Caco-2 (cell line): Measurements from ENCODE around the gene GOLPH3. TPM values are rescaled to one million over a fixed set of nuclear protein-coding genes. Genes with fewer than 3 reads are reported as not detected.
"Not testable (repeated sequence)": the region's sequence is repeated elsewhere in the genome, so short reads cannot be mapped to it uniquely, and the experiment has no call there.

Source experiments
- BruUV-seq: library from RNA; stranded (reverse); fragments of 400-500 nt; replicated peaks from 2 replicates; lab custom pipeline; 2021; lab: Mats Ljungman, UMichigan
- CTCF ChIA-PET: fragments of 300-600 bp; sonication (Branson Sonifier 250); formaldehyde crosslinking; loops from one replicate; lab custom pipeline; 2022; ENCODE audit warnings: antibody characterized with exemption; lab: Charles Lee
- POLR2A ChIA-PET: fragments of 300-600 bp; sonication (Branson Sonifier 250); formaldehyde crosslinking; loops from one replicate; lab custom pipeline; 2022; ENCODE audit warnings: antibody characterized with exemption; lab: Charles Lee
- DNase-seq, 2 experiments: peaks; one replicate each; pipeline versions ENCODE4 v3.0.0 to v3.0.0-alpha.2; 2020 to 2022
- H3K27me3 ChIP-seq: replicated peaks from 2 replicates; pipeline ENCODE4 v1.6.0; 2011; ENCODE audit warnings: low read length; ENCODE audit not compliant: control insufficient read depth, insufficient read depth
- H3K36me3 ChIP-seq: 2 replicates; pipeline ENCODE4 v1.5.1; 2011; ENCODE audit warnings: low read length; ENCODE audit not compliant: control insufficient read depth, insufficient read depth
- H3K4me1 ChIP-seq: fragments of 250-450 bp; sonication (Bioruptor Pico); 2 replicates; pipeline ENCODE4 v1.5.1; 2020; ENCODE audit warnings: mild to moderate bottlenecking
- H3K4me3 ChIP-seq: 2 replicates; pipeline ENCODE4 v1.5.1; 2011; ENCODE audit warnings: low read depth, mild to moderate bottlenecking, control low read depth, low read length
- H3K9me3 ChIP-seq: fragments of 250-450 bp; sonication (Bioruptor Pico); 2 replicates; pipeline ENCODE4 v1.5.1; 2020; ENCODE audit warnings: mild to moderate bottlenecking, moderate library complexity
- H3K27ac Mint-ChIP-seq: one replicate; pipeline ENCODE4 v1.8.0; 2022; ENCODE audit warnings: mixed read lengths; ENCODE audit not compliant: unreplicated experiment
- H3K27me3 Mint-ChIP-seq: one replicate; pipeline ENCODE4 v1.8.0; 2022; ENCODE audit warnings: mixed read lengths; ENCODE audit not compliant: insufficient read depth, unreplicated experiment
- H3K36me3 Mint-ChIP-seq: one replicate; pipeline ENCODE4 v1.8.0; 2022; ENCODE audit warnings: mild to moderate bottlenecking, mixed read lengths; ENCODE audit not compliant: insufficient read depth, unreplicated experiment
- H3K4me1 Mint-ChIP-seq: one replicate; pipeline ENCODE4 v1.8.0; 2022; ENCODE audit warnings: low read depth, mixed read lengths; ENCODE audit not compliant: unreplicated experiment
- H3K4me3 Mint-ChIP-seq: one replicate; pipeline ENCODE4 v1.8.0; 2022; ENCODE audit warnings: mild to moderate bottlenecking, moderate library complexity, mixed read lengths; ENCODE audit not compliant: unreplicated experiment
- H3K9me3 Mint-ChIP-seq: one replicate; pipeline ENCODE4 v1.8.0; 2022; ENCODE audit warnings: mixed read lengths; ENCODE audit not compliant: unreplicated experiment
- intact Hi-C: fragments of 100-400 bp; cut with micrococcal nuclease; formaldehyde crosslinking; loops from one replicate; pipeline ENCODE4 v1.10.0; 2022; ENCODE audit not compliant: unreplicated experiment
- total RNA-seq: library from RNA; stranded (reverse); gene quantifications from 2 replicates; pipeline ENCODE4 v1.2.3, GENCODE V29; 2022
- TF ChIP-seq, protein P1 (sequence below), 2 experiments: fragments of 200-600 bp in 1 of 2; IDR thresholded peaks; 1 replicate in 1 of 2; 2 replicates in 1 of 2; pipeline versions ENCODE4 v1.5.1 to v1.8.0; 2011 to 2022; ENCODE audit warnings: antibody characterized with exemption in 1 of 2, control low read depth in 1 of 2, inconsistent platforms in 1 of 2, low read depth in 1 of 2, low read length in 1 of 2, mild to moderate bottlenecking in 1 of 2, moderate library complexity in 1 of 2; ENCODE audit not compliant: insufficient read depth in 1 of 2, severe bottlenecking in 1 of 2, unreplicated experiment in 1 of 2

GOLPH3 gene
- total RNA-seq, 1 experiment from 2014 or later, result 122 TPM

DNA sequence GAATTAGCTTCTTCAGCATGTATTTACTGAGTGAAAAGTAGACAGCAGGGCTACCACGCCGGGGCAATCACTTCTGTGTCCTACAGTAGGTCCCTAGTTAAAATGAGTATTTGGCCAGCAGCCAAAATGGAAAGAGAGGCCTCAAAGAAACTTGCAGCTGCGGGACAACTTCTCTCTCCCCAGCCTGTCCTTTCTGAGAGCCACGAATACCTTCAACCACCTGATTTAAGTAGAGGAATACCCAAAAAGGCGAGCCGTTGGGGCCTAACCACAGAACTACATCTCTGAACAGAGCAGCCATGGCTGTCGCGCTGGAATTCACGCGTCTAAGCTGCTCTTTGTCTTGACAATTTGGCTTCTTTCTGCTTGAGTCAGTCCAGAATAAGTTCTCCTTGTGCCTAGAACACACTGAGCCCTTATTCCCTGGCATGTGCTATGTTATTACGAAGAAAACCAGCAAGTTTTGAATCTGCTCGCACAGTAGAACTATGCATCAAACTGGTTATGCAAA is 43.8 kb upstream of the GOLPH3 start:
- TF ChIP-seq, protein P1, sequence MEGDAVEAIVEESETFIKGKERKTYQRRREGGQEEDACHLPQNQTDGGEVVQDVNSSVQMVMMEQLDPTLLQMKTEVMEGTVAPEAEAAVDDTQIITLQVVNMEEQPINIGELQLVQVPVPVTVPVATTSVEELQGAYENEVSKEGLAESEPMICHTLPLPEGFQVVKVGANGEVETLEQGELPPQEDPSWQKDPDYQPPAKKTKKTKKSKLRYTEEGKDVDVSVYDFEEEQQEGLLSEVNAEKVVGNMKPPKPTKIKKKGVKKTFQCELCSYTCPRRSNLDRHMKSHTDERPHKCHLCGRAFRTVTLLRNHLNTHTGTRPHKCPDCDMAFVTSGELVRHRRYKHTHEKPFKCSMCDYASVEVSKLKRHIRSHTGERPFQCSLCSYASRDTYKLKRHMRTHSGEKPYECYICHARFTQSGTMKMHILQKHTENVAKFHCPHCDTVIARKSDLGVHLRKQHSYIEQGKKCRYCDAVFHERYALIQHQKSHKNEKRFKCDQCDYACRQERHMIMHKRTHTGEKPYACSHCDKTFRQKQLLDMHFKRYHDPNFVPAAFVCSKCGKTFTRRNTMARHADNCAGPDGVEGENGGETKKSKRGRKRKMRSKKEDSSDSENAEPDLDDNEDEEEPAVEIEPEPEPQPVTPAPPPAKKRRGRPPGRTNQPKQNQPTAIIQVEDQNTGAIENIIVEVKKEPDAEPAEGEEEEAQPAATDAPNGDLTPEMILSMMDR (IDR thresholded peaks at IDR 0.05; ENCODE audit: insufficient read depth in 1 of 2, low read depth in 1 of 2, low read length in 1 of 2, severe bottlenecking in 1 of 2, unreplicated experiment in 1 of 2), result no peak
- CTCF ChIA-PET, result no interaction called here

DNA sequence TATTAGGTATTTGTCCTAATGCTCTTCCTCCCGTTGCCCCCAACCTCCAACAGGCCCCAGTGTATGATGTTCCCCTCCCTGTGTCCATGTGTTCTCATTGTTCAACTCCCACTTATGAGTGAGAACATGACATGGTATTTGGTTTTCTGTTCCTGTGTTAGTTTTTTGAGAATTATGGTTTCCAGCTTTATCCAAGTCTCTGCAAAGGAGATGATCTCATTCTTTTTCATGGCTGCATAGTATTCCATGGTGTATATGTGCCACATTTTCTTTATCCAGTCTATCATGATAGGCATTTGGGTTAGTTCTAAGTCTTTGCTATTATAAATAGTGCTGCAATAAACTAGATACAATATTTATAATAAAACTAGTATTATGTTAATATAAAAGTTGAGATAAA is 40.2 kb upstream of the GOLPH3 start:
- POLR2A ChIA-PET, intact Hi-C loops, H3K4me1 Mint-ChIP-seq, H3K36me3 ChIP-seq, BruUV-seq, H3K27me3 ChIP-seq, H3K4me1 ChIP-seq, H3K9me3 ChIP-seq, DNase-seq, CTCF ChIA-PET, H3K27me3 Mint-ChIP-seq, H3K4me3 Mint-ChIP-seq, H3K27ac Mint-ChIP-seq, H3K36me3 Mint-ChIP-seq, H3K4me3 ChIP-seq, H3K9me3 Mint-ChIP-seq: not testable (repeated sequence)

More for the DNA sequence above, 43.8 kb upstream of the GOLPH3 start:
- no TSS peak for BruUV-seq
- Mint-ChIP-seq H3K4me3 (no peak overlapping the region), H3K27ac (no peak overlapping the region), H3K4me1 (peaks cover 6% of the 10 kb centered on the region), H3K27me3 (no peaks in the 10 kb centered on the region), H3K36me3 (no peaks in the 10 kb centered on the region), H3K9me3 (peaks cover 8% of the 10 kb centered on the region)
- Histone ChIP-seq H3K27me3 (no peaks in the 10 kb centered on the region), H3K9me3 (no peaks in the 10 kb centered on the region), H3K4me3 (no peak overlapping the region), H3K4me1 (peaks cover 4% of the 10 kb centered on the region), H3K36me3 (no peaks in the 10 kb centered on the region)
- POLR2A ChIA-PET, result no interaction called here
- DNase-seq, result no peak
- intact Hi-C loops, result no loop called here

DNA sequence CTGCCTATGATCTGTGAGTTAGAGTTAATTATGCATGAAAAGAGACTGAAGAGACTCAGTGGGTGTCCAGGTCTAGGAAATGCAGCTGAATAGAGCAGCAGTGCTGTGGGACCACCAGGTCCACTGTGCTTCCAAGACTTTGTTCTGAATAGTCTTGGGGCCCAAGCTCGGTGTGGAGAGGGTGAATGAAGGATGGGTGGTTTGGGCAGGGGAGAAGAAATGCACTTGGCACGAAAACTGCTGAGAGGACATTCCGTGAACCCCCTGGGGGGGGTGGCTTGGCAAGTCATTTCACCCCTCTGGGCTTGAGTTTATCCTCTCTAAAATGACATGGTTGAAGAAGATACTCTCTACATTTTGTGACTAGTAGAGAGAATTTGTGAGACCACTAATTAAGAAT is 36.0 kb upstream of the GOLPH3 start:
- CTCF ChIA-PET, result no interaction called here
- no peaks in the 10 kb centered on the region for H3K27me3 ChIP-seq

DNA sequence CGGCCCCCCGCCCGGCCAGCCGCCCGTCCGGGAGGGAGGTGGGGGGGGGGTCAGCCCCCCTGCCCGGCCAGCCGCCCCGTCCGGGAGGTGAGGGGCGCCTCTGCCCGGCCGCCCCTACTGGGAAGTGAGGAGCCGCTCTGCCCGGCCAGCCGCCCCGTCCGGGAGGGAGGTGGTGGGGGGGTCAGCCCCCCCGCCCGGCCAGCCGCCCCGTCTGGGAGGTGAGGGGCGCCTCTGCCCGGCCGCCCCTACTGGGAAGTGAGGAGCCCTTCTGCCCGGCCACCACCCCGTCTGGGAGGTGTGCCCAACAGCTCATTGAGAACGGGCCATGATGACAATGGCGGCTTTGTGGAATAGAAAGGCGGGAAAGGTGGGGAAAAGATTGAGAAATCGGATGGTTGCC is 34.7 kb upstream of the GOLPH3 start:
- H3K4me3 ChIP-seq, H3K4me3 Mint-ChIP-seq, intact Hi-C loops, H3K27me3 Mint-ChIP-seq, DNase-seq, H3K27me3 ChIP-seq, H3K27ac Mint-ChIP-seq, POLR2A ChIA-PET, CTCF ChIA-PET, H3K9me3 Mint-ChIP-seq, H3K36me3 Mint-ChIP-seq, H3K36me3 ChIP-seq, H3K9me3 ChIP-seq, H3K4me1 Mint-ChIP-seq, BruUV-seq, H3K4me1 ChIP-seq: not testable (repeated sequence)

More for the DNA sequence above, 36.0 kb upstream of the GOLPH3 start:
- Mint-ChIP-seq H3K27ac (no peak overlapping the region), H3K9me3 (peaks cover 8% of the 10 kb centered on the region), H3K4me3 (no peak overlapping the region), H3K4me1 (no peaks in the 10 kb centered on the region), H3K36me3 (no peaks in the 10 kb centered on the region), H3K27me3 (no peaks in the 10 kb centered on the region)
- TF ChIP-seq, protein P1 (IDR thresholded peaks at IDR 0.05; ENCODE audit: insufficient read depth in 1 of 2, low read depth in 1 of 2, low read length in 1 of 2, severe bottlenecking in 1 of 2, unreplicated experiment in 1 of 2), result no peak
- POLR2A ChIA-PET, result no interaction called here
- DNase-seq, result no peak
- no TSS peak for BruUV-seq
- Histone ChIP-seq H3K4me1 (no peaks in the 10 kb centered on the region), H3K4me3 (no peak overlapping the region), H3K36me3 (no peaks in the 10 kb centered on the region), H3K9me3 (no peaks in the 10 kb centered on the region)
- intact Hi-C loops, result no loop called here
